HepG2 (cell line): ENCODE results near the gene SFXN5. TPM values are rescaled to one million over a fixed set of nuclear protein-coding genes. Genes with fewer than 3 reads are reported as not detected.

Experiments used
- ATAC-seq: fragments of 200-7000 bp; cut with Tn5 transposase; 3 replicates; pipeline ENCODE4 v1.9.1; 2020; ENCODE audit warnings: mild to moderate bottlenecking, moderate library complexity
- BruUV-seq: library from RNA; stranded (reverse); fragments of 400-500 nt; replicated peaks from 2 replicates; lab custom pipeline; 2021; lab: Mats Ljungman, UMichigan
- CTCF ChIA-PET: fragments of 300-600 bp; formaldehyde crosslinking; extraction: SDS; loops from one replicate; lab custom pipeline; 2021; ENCODE audit warnings: low total read pairs, inconsistent platforms, low intra/inter-chr PET ratio; lab: Yijun Ruan, JAX
- POLR2A ChIA-PET: fragments of 350-600 bp; sonication (Branson Sonifier 250); formaldehyde crosslinking; loops from one replicate; lab custom pipeline; 2020; ENCODE audit warnings: antibody characterized with exemption, inconsistent platforms; lab: Yijun Ruan, JAX
- DNase-seq: peaks from one replicate; pipeline ENCODE4 v3.0.0-alpha.2; 2015; ENCODE audit warnings: low spot score
- FAIRE-seq: peaks from 3 replicates; lab custom pipeline; 2011; peaks lifted over from hg19 to GRCh38; lab: Jason Lieb, UNC
- H2AFZ ChIP-seq: one replicate; pipeline ENCODE4 v1.6.1; 2011; ENCODE audit warnings: low read length, inconsistent platforms
- H3K27ac ChIP-seq: fragments of 300-600 bp; 3 replicates; pipeline ENCODE4 v1.8.0; 2011; ENCODE audit warnings: mixed run types, mild to moderate bottlenecking, mixed read lengths, low read length, inconsistent platforms; ENCODE audit not compliant: insufficient read depth; ENCODE audit errors: extremely low read length
- H3K27me3 ChIP-seq, 2 experiments: fragments of 200-600 bp in 1 of 2; 2 replicates in 1 of 2; 3 replicates in 1 of 2; pipeline versions ENCODE4 v1.6.0 to v1.8.0; 2011; ENCODE audit warnings: low read length in 2 of 2, mild to moderate bottlenecking in 2 of 2, moderate library complexity in 2 of 2, inconsistent platforms in 1 of 2; ENCODE audit not compliant: insufficient read depth in 2 of 2, control insufficient read depth in 1 of 2
- H3K36me3 ChIP-seq, 2 experiments: fragments of 200-600 bp in 1 of 2; replicated peaks in 1 of 2; 2 replicates in 1 of 2; 3 replicates in 1 of 2; pipeline versions ENCODE4 v1.5.1 to v1.8.0; 2011; ENCODE audit warnings: low read length in 2 of 2, inconsistent platforms in 1 of 2; ENCODE audit not compliant: insufficient read depth in 2 of 2, control insufficient read depth in 1 of 2
- H3K4me1 ChIP-seq: 2 replicates; pipeline ENCODE4 v1.5.1; 2012; ENCODE audit warnings: low read length, inconsistent platforms; ENCODE audit not compliant: insufficient read depth
- H3K4me2 ChIP-seq: 2 replicates; pipeline ENCODE4 v1.6.0; 2011; ENCODE audit warnings: low read depth, low read length, inconsistent platforms
- H3K4me3 ChIP-seq, 3 experiments: fragments of 200-600 bp in 1 of 3; sonication (generic), shearing (Covaris generic) in 1 of 3; replicated peaks in 1 of 3; 2 replicates each; pipeline ENCODE4 v1.5.1; 2011 to 2016; ENCODE audit warnings: low read length in 3 of 3, inconsistent platforms in 2 of 3, low read depth in 2 of 3, mild to moderate bottlenecking in 2 of 3, control low read depth in 1 of 3, mixed read lengths in 1 of 3; ENCODE audit not compliant: insufficient read depth in 1 of 3
- H3K79me2 ChIP-seq: one replicate; pipeline ENCODE4 v1.6.1; 2011; ENCODE audit warnings: low read length, inconsistent platforms; ENCODE audit not compliant: insufficient read depth
- H3K9ac ChIP-seq: 2 replicates; pipeline ENCODE4 v1.6.0; 2011; ENCODE audit warnings: mild to moderate bottlenecking, low read depth, low read length, inconsistent platforms; ENCODE audit not compliant: insufficient read depth
- H3K9me3 ChIP-seq: 2 replicates; pipeline ENCODE4 v1.5.1; 2012; ENCODE audit warnings: mild to moderate bottlenecking, low read length
- H4K20me1 ChIP-seq: 2 replicates; pipeline ENCODE4 v1.6.0; 2011; ENCODE audit warnings: inconsistent platforms, mild to moderate bottlenecking, low read length, moderate library complexity; ENCODE audit not compliant: insufficient read depth
- CC2D1A ChIP-seq: sonication (generic); formaldehyde crosslinking; IDR thresholded peaks from 2 replicates; pipeline ENCODE4 v1.8.1; 2023; ENCODE audit warnings: mild to moderate bottlenecking, missing genetic modification reagents
- FOXA1 ChIP-seq, 2 experiments: fragments of 450-650 bp in 1 of 2; sonication (generic) in 1 of 2; formaldehyde crosslinking in 1 of 2; IDR thresholded peaks; 2 replicates each; pipeline versions ENCODE4 v1.4.0 to v1.6.1; 2016 to 2020; ENCODE audit warnings: missing genetic modification reagents in 1 of 2
- HDAC6 ChIP-seq: fragments of 200-600 bp; sonication (generic); IDR thresholded peaks from 2 replicates; pipeline ENCODE4 v1.7.0; 2017; ENCODE audit warnings: mild to moderate bottlenecking, antibody characterized with exemption, low read length, low read depth
- MTF2 ChIP-seq: sonication (generic); formaldehyde crosslinking; IDR thresholded peaks from 2 replicates; pipeline ENCODE4 v1.5.0; 2020; ENCODE audit warnings: missing genetic modification reagents, borderline replicate concordance
- MXD4 ChIP-seq: IDR thresholded peaks from 2 replicates; pipeline ENCODE4 v1.6.1; 2016; ENCODE audit warnings: mild to moderate bottlenecking, missing biosample characterization, missing genetic modification reagents
- NFIC ChIP-seq: IDR thresholded peaks from 2 replicates; pipeline ENCODE4 v1.6.1; 2012; ENCODE audit warnings: mild to moderate bottlenecking, low read length, inconsistent platforms
- NFKB2 ChIP-seq: sonication (generic); formaldehyde crosslinking; IDR thresholded peaks from 2 replicates; pipeline ENCODE4 v1.4.0; 2020; ENCODE audit warnings: missing genetic modification reagents, borderline replicate concordance
- PHF8 ChIP-seq: sonication (generic); formaldehyde crosslinking; IDR thresholded peaks from 2 replicates; pipeline ENCODE4 v1.5.0; 2020; ENCODE audit warnings: missing genetic modification reagents
- PRPF4 ChIP-seq: fragments of 200-400 bp; formaldehyde crosslinking; IDR thresholded peaks from 2 replicates; pipeline ENCODE4 v1.6.1; 2016; ENCODE audit warnings: low read length, low read depth; ENCODE audit not compliant: poor library complexity, severe bottlenecking
- TFDP2 ChIP-seq: sonication (generic); formaldehyde crosslinking; IDR thresholded peaks from 2 replicates; pipeline ENCODE4 v1.4.0; 2020; ENCODE audit warnings: missing genetic modification reagents
- XRCC5 ChIP-seq: fragments of 200-400 bp; formaldehyde crosslinking; optimal IDR thresholded peaks from 2 replicates; pipeline ENCODE3; 2017; ENCODE audit warnings: mild to moderate bottlenecking, low read length
- ZMYM4 ChIP-seq: sonication (generic); formaldehyde crosslinking; IDR thresholded peaks from 2 replicates; pipeline ENCODE4 v1.8.1; 2023; ENCODE audit warnings: mild to moderate bottlenecking, missing genetic modification reagents
- ZNF317 ChIP-seq: sonication (generic); formaldehyde crosslinking; IDR thresholded peaks from 2 replicates; pipeline ENCODE4 v1.5.0; 2020; ENCODE audit warnings: mild to moderate bottlenecking, missing genetic modification reagents
- ZNF563 ChIP-seq: sonication (generic); formaldehyde crosslinking; IDR thresholded peaks from 2 replicates; pipeline ENCODE4 v1.8.0; 2022; ENCODE audit warnings: mild to moderate bottlenecking, moderate library complexity, missing genetic modification reagents
- ZNF773 ChIP-seq: sonication (generic); formaldehyde crosslinking; IDR thresholded peaks from 2 replicates; pipeline ENCODE4 v1.4.0; 2020; ENCODE audit warnings: missing genetic modification reagents, borderline replicate concordance
- WGBS: methylation state at CpG from one replicate; pipeline ENCODE4 v1.1.6; 2017; ENCODE audit warnings: low lambda C conversion rate; 5-methylcytosine and 5-hydroxymethylcytosine counted together
- in situ Hi-C: cut with HindIII; loops from 2 replicates; pipeline ENCODE4 v1.10.0; 2017; ENCODE audit warnings: low pct_unique_long_range_greater_than_20kb; ENCODE audit not compliant: extremely low pct_ligation_motif_present
- intact Hi-C: fragments of 100-400 bp; cut with micrococcal nuclease; formaldehyde crosslinking; loops from one replicate; pipeline ENCODE4 v1.10.0; 2022; ENCODE audit not compliant: unreplicated experiment
- polyA plus RNA-seq, 8 experiments: library from polyadenylated mRNA; depleted of rRNA in 3 of 8; stranded (reverse) in 7 of 8; unstranded in 1 of 8; fragments of >200 nt; fragmentation: Illumina TruSeq in 4 of 8; extraction: Trizol in 4 of 8; gene quantifications; 2 replicates each; pipeline versions ENCODE4 v1.2.1 to v1.2.3, GENCODE V29; 2011 to 2016; ENCODE audit warnings: low read depth in 4 of 8, missing spikeins in 1 of 8, mixed read lengths in 1 of 8; ENCODE audit not compliant: insufficient read depth in 1 of 8
- total RNA-seq, 5 experiments: library from RNA; depleted of rRNA; stranded (reverse); fragments of >200 nt; fragmentation: Illumina TruSeq; extraction: Trizol; gene quantifications; 2 replicates each; pipeline ENCODE4 v1.2.3, GENCODE V29; 2016; ENCODE audit warnings: low read depth in 1 of 5
- TF ChIP-seq, protein P1 (sequence below): sonication (generic); formaldehyde crosslinking; IDR thresholded peaks from 2 replicates; pipeline ENCODE4 v1.5.1; 2020; ENCODE audit warnings: mild to moderate bottlenecking, missing genetic modification reagents, borderline replicate concordance
- TF ChIP-seq, protein P2 (sequence below): sonication (generic); formaldehyde crosslinking; IDR thresholded peaks from 2 replicates; pipeline ENCODE4 v1.4.0; 2020; ENCODE audit warnings: mild to moderate bottlenecking, missing genetic modification reagents
- TF ChIP-seq, protein P3 (sequence below): sonication (generic); formaldehyde crosslinking; IDR thresholded peaks from 2 replicates; pipeline ENCODE4 v1.5.0; 2020; ENCODE audit warnings: mild to moderate bottlenecking, missing genetic modification reagents, moderate library complexity

The SFXN5 gene
- total and polyA plus RNA-seq, 2 of the 13 experiments (the other 11 are each of a cell fraction or from before 2014, with no cell fraction given): 34.9 to 37.4 TPM

- TF ChIP-seq MTF2 (CRISPR knock-in tag) (peak; percentile 61; the same call in 1 of the 2 replicates), NFKB2 (CRISPR knock-in tag) (0 out of 2 replicates have a peak, but pooled peaks have one; percentile 24), XRCC5 (no peak), ZNF563 (CRISPR knock-in tag) (peak; percentile 9; the same call in 1 of the 2 replicates), PHF8 (CRISPR knock-in tag) (peak; percentile 47), TFDP2 (CRISPR knock-in tag) (peak; percentile 59)
- TF ChIP-seq, protein P1, sequence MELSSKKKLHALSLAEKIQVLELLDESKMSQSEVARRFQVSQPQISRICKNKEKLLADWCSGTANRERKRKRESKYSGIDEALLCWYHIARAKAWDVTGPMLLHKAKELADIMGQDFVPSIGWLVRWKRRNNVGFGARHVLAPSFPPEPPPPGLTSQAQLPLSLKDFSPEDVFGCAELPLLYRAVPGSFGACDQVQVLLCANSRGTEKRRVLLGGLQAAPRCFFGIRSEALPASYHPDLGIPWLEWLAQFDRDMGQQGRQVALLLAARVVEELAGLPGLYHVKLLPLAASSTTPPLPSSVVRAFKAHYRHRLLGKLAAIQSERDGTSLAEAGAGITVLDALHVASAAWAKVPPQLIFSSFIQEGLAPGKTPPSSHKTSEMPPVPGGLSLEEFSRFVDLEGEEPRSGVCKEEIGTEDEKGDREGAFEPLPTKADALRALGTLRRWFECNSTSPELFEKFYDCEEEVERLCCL: 0 out of 2 replicates have a peak, but pooled peaks have one; percentile 25
These were observed 154.2 kb downstream of the SFXN5 start, which contains the start of gene EMX1 (continued) for GRCh38 chr2:72917138-72917876.

DNA sequence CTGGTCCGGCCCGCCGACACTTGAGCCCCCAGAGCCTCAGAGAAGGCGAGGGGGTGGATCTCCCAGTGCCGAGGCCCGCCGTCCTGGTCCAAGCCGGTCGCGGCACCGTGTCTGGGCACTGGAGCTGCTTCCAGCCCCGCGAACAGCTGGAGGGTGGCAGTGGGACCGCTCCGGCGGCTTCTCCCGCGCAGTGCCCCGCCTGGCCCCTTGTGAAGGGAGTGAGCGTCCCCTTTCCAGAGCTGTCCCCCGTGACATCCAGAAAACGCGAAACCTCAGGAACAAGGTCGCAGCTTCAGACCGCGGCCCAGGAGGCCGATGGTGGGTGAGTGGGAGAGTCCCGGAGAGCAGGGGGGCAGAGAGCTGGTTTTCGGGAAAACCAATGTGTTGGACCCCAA, 154.8 kb downstream of the SFXN5 start:
- no peaks in the 10 kb centered on the region; the same call in 1 of the 2 replicates for H4K20me1 ChIP-seq
- H3K4me3 ChIP-seq: peak overlapping the region; percentile 64 to 83 (median 69)
- ChIA-PET CTCF (no interaction called here), POLR2A (interaction anchor here (0.6 to 3.0 kb wide), 5 partner anchors 23 to 57 kb away, joined by 3 to 13 read pairs (median 5); partner anchors contain the start of gene SPR)
- peaks cover 15 to 85% of the 10 kb centered on the region in 2 experiments for H3K27me3 ChIP-seq
- WGBS: 3% methylated on average over 24 of the region's 29 CpGs
- H3K9me3 ChIP-seq: no peaks in the 10 kb centered on the region
- BruUV-seq: TSS peak; percentile 63
- H3K4me2 ChIP-seq: peak overlapping the region; percentile 100
- H3K36me3 ChIP-seq: no peaks in the 10 kb centered on the region
- in situ Hi-C loops (no loop called here), intact Hi-C loops (loop anchor here (1.0 kb wide), 2 partner anchors 29 to 261 kb away; partner anchors contain the start of gene SPR)
- peak overlapping the region; percentile 12 for H3K27ac ChIP-seq
- DNase-seq (no peak), ATAC-seq (peak; percentile 41), FAIRE-seq (no peak)
- H2AFZ ChIP-seq: peak overlapping the region; percentile 78
- peak overlapping the region; percentile 62 for H3K9ac ChIP-seq
- peaks cover 41% of the 10 kb centered on the region for H3K4me1 ChIP-seq
- H3K79me2 ChIP-seq: no peaks in the 10 kb centered on the region
- 0 out of 2 replicates have a peak, but pooled peaks have one; percentile 7 for TF ChIP-seq ZNF773 (CRISPR knock-in tag)
- TF ChIP-seq, protein P2, sequence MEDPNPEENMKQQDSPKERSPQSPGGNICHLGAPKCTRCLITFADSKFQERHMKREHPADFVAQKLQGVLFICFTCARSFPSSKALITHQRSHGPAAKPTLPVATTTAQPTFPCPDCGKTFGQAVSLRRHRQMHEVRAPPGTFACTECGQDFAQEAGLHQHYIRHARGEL (CRISPR knock-in tag): no peak
- no peak for TF ChIP-seq ZNF317 (CRISPR knock-in tag)
- TF ChIP-seq MXD4 (CRISPR knock-in tag): no peak
- TF ChIP-seq CC2D1A (CRISPR knock-in tag): no peak
- no peak for TF ChIP-seq HDAC6
- no peak for TF ChIP-seq FOXA1 (IDR thresholded peaks at IDR 0.05)
- TF ChIP-seq FOXA1 (CRISPR knock-in tag; IDR thresholded peaks at IDR 0.05): no peak
- TF ChIP-seq ZMYM4: no peak
- no peak for TF ChIP-seq PRPF4
- TF ChIP-seq, protein P3, sequence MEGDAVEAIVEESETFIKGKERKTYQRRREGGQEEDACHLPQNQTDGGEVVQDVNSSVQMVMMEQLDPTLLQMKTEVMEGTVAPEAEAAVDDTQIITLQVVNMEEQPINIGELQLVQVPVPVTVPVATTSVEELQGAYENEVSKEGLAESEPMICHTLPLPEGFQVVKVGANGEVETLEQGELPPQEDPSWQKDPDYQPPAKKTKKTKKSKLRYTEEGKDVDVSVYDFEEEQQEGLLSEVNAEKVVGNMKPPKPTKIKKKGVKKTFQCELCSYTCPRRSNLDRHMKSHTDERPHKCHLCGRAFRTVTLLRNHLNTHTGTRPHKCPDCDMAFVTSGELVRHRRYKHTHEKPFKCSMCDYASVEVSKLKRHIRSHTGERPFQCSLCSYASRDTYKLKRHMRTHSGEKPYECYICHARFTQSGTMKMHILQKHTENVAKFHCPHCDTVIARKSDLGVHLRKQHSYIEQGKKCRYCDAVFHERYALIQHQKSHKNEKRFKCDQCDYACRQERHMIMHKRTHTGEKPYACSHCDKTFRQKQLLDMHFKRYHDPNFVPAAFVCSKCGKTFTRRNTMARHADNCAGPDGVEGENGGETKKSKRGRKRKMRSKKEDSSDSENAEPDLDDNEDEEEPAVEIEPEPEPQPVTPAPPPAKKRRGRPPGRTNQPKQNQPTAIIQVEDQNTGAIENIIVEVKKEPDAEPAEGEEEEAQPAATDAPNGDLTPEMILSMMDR (CRISPR knock-in tag): no peak
- no peak for TF ChIP-seq NFIC
